Neural progenitor cell (in vitro differentiated cells): ENCODE data around the gene HPSE2. TPM values are rescaled to one million over a fixed set of nuclear protein-coding genes. Genes with fewer than 3 reads are reported as not detected.

Source experiments
- DNase-seq: peaks from one replicate; pipeline ENCODE4 v3.0.0-alpha.2; 2016; ENCODE audit warnings: low spot score
- H2AFZ ChIP-seq: fragments of 200-600 bp; sonication (generic); replicated peaks from 2 replicates; pipeline ENCODE4 v1.6.1; 2016; ENCODE audit warnings: antibody characterized with exemption
- H3F3A ChIP-seq: fragments of 200-600 bp; sonication (generic); 2 replicates; pipeline ENCODE4 v1.6.1; 2016; ENCODE audit warnings: antibody characterized with exemption, low read depth
- H3K27ac ChIP-seq: fragments of 200-600 bp; sonication (generic); 2 replicates; pipeline ENCODE4 v1.5.1; 2016; ENCODE audit warnings: mild to moderate bottlenecking
- H3K27me3 ChIP-seq: fragments of 200-600 bp; sonication (generic); 2 replicates; pipeline ENCODE4 v1.6.1; 2016; ENCODE audit warnings: mild to moderate bottlenecking, moderate library complexity
- H3K36me3 ChIP-seq: fragments of 200-600 bp; sonication (generic); 2 replicates; pipeline ENCODE4 v1.5.1; 2016
- H3K4me1 ChIP-seq: fragments of 200-600 bp; sonication (generic); 2 replicates; pipeline ENCODE4 v1.6.1; 2016; ENCODE audit warnings: mixed run types
- H3K4me2 ChIP-seq: fragments of 200-600 bp; sonication (generic); 2 replicates; pipeline ENCODE4 v1.6.1; 2016
- H3K4me3 ChIP-seq: fragments of 200-600 bp; sonication (generic); 2 replicates; pipeline ENCODE4 v1.5.1; 2016
- H3K79me2 ChIP-seq: fragments of 200-600 bp; sonication (generic); 2 replicates; pipeline ENCODE4 v1.6.1; 2016; ENCODE audit warnings: low read depth
- H3K9ac ChIP-seq: fragments of 200-600 bp; sonication (generic); 2 replicates; pipeline ENCODE4 v1.6.1; 2016
- H3K9me3 ChIP-seq: fragments of 200-600 bp; sonication (generic); 2 replicates; pipeline ENCODE4 v1.5.1; 2016; ENCODE audit warnings: low read depth
- H4K20me1 ChIP-seq: fragments of 200-600 bp; sonication (generic); 2 replicates; pipeline ENCODE4 v1.6.1; 2016; ENCODE audit warnings: low read depth
- H3K27ac Mint-ChIP-seq: 3 replicates; pipeline ENCODE4 v1.8.0; 2021; ENCODE audit warnings: mixed read lengths
- H3K27me3 Mint-ChIP-seq: 2 replicates; pipeline ENCODE4 v1.8.0; 2022; ENCODE audit warnings: low read depth, mild to moderate bottlenecking, inconsistent platforms, moderate library complexity, mixed read lengths; ENCODE audit not compliant: insufficient read depth
- H3K36me3 Mint-ChIP-seq: 3 replicates; pipeline ENCODE4 v1.8.0; 2021; ENCODE audit warnings: mixed read lengths
- H3K4me1 Mint-ChIP-seq: 3 replicates; pipeline ENCODE4 v1.8.0; 2021; ENCODE audit warnings: mixed read lengths
- H3K4me3 Mint-ChIP-seq: 3 replicates; pipeline ENCODE4 v1.8.0; 2021; ENCODE audit warnings: mild to moderate bottlenecking, moderate library complexity, mixed read lengths
- H3K9me3 Mint-ChIP-seq: 3 replicates; pipeline ENCODE4 v1.8.0; 2020; ENCODE audit warnings: mixed read lengths
- CTCF ChIP-seq: fragments of 200-600 bp; sonication (generic); IDR thresholded peaks from 2 replicates; pipeline ENCODE4 v1.5.1; 2017; ENCODE audit warnings: antibody characterized with exemption, mild to moderate bottlenecking
- EZH2 ChIP-seq: fragments of 200-600 bp; sonication (generic); IDR thresholded peaks from 2 replicates; pipeline ENCODE4 v1.6.1; 2017; ENCODE audit warnings: antibody characterized with exemption, mild to moderate bottlenecking, moderate library complexity
- EZH2phosphoT487 ChIP-seq: fragments of 200-600 bp; sonication (generic); IDR thresholded peaks from 2 replicates; pipeline ENCODE4 v1.6.1; 2017; ENCODE audit warnings: antibody characterized with exemption
- total RNA-seq: library from RNA; depleted of rRNA; stranded (reverse); fragments of >200 nt; gene quantifications from 2 replicates; pipeline ENCODE4 v1.2.3, GENCODE V29; 2015; ENCODE audit warnings: low replicate concordance

The HPSE2 gene
- total RNA-seq, 1 donor from 2014 or later: 3.4 TPM

- Histone ChIP-seq H3K4me2 (no peak overlapping the region), H3K4me1 (peaks cover 9% of the 10 kb centered on the region), H3K9me3 (no peaks in the 10 kb centered on the region), H3K36me3 (no peaks in the 10 kb centered on the region), H3K79me2 (no peaks in the 10 kb centered on the region), H3K4me3 (no peak overlapping the region), H3F3A (no peaks in the 10 kb centered on the region), H4K20me1 (no peaks in the 10 kb centered on the region), H3K27ac (no peak overlapping the region), H3K9ac (no peak overlapping the region), H2AFZ (no peak overlapping the region), H3K27me3 (peaks cover 16% of the 10 kb centered on the region)
- H3K4me3 Mint-ChIP-seq: no peak overlapping the region
- TF ChIP-seq CTCF (no peak), EZH2 (no peak), EZH2phosphoT487 (no peak)
- peaks cover 20% of the 10 kb centered on the region for H3K4me1 Mint-ChIP-seq
- peaks cover 3% of the 10 kb centered on the region for H3K27me3 Mint-ChIP-seq
- DNase-seq: no peak
- no peaks in the 10 kb centered on the region for H3K36me3 Mint-ChIP-seq
- no peaks in the 10 kb centered on the region for H3K9me3 Mint-ChIP-seq
- no peak overlapping the region for H3K27ac Mint-ChIP-seq
Observed at GRCh38 chr10:98463976-98464754, 771.5 kb downstream of the HPSE2 start.

- Histone ChIP-seq H3K4me3 (no peak overlapping the region), H4K20me1 (no peaks in the 10 kb centered on the region), H3F3A (no peaks in the 10 kb centered on the region), H3K4me2 (no peak overlapping the region), H3K4me1 (peaks cover 9% of the 10 kb centered on the region), H3K36me3 (no peaks in the 10 kb centered on the region), H2AFZ (no peak overlapping the region), H3K9ac (no peak overlapping the region), H3K27me3 (peaks cover 13% of the 10 kb centered on the region), H3K9me3 (no peaks in the 10 kb centered on the region), H3K27ac (no peak overlapping the region), H3K79me2 (no peaks in the 10 kb centered on the region)
- DNase-seq: no peak
- Mint-ChIP-seq H3K4me3 (no peak overlapping the region), H3K4me1 (peaks cover 19% of the 10 kb centered on the region), H3K9me3 (no peaks in the 10 kb centered on the region), H3K36me3 (no peaks in the 10 kb centered on the region), H3K27ac (no peak overlapping the region), H3K27me3 (peaks cover 6% of the 10 kb centered on the region)
- TF ChIP-seq CTCF (no peak), EZH2 (no peak), EZH2phosphoT487 (no peak)
Observed at GRCh38 chr10:98463016-98463415, 772.6 kb downstream of the HPSE2 start.

- TF ChIP-seq EZH2phosphoT487 (no peak), CTCF (no peak), EZH2 (no peak)
- no peak overlapping the region for H3K9ac ChIP-seq
- H3K27me3 ChIP-seq: peaks cover 19% of the 10 kb centered on the region
- no peak for DNase-seq
- no peaks in the 10 kb centered on the region for H4K20me1 ChIP-seq
- H3K4me3 Mint-ChIP-seq: no peak overlapping the region
- no peak overlapping the region for H3K27ac Mint-ChIP-seq
- H3K9me3 Mint-ChIP-seq: no peaks in the 10 kb centered on the region
- H3K79me2 ChIP-seq: no peaks in the 10 kb centered on the region
- peaks cover 6% of the 10 kb centered on the region for H3K27me3 Mint-ChIP-seq
- H3K27ac ChIP-seq: no peak overlapping the region
- H3K4me2 ChIP-seq: no peak overlapping the region
- no peak overlapping the region for H2AFZ ChIP-seq
- H3K4me3 ChIP-seq: no peak overlapping the region
- H3K36me3 Mint-ChIP-seq: no peaks in the 10 kb centered on the region
- peaks cover 24% of the 10 kb centered on the region for H3K4me1 Mint-ChIP-seq
- no peaks in the 10 kb centered on the region for H3K36me3 ChIP-seq
- H3K9me3 ChIP-seq: no peaks in the 10 kb centered on the region
- H3F3A ChIP-seq: peaks cover 15% of the 10 kb centered on the region
- peaks cover 17% of the 10 kb centered on the region for H3K4me1 ChIP-seq
Observed at GRCh38 chr10:98461500-98461842, 774.2 kb downstream of the HPSE2 start.
